B cell (primary cell): Measurements from ENCODE around the gene CNNM3.

ENCODE experiments used
- EZH2 ChIP-seq: IDR thresholded peaks from 2 replicates; pipeline ENCODE4 v1.6.1; 2012; ENCODE audit warnings: borderline replicate concordance, low read depth, mild to moderate bottlenecking, moderate library complexity, low read length; ENCODE audit not compliant: insufficient read depth, poor library complexity, severe bottlenecking
- TF ChIP-seq, protein P1 (sequence below): fragments of 200-600 bp; IDR thresholded peaks from one replicate; pipeline ENCODE4 v1.8.0; 2022; ENCODE audit warnings: antibody characterized with exemption, mild to moderate bottlenecking

DNA sequence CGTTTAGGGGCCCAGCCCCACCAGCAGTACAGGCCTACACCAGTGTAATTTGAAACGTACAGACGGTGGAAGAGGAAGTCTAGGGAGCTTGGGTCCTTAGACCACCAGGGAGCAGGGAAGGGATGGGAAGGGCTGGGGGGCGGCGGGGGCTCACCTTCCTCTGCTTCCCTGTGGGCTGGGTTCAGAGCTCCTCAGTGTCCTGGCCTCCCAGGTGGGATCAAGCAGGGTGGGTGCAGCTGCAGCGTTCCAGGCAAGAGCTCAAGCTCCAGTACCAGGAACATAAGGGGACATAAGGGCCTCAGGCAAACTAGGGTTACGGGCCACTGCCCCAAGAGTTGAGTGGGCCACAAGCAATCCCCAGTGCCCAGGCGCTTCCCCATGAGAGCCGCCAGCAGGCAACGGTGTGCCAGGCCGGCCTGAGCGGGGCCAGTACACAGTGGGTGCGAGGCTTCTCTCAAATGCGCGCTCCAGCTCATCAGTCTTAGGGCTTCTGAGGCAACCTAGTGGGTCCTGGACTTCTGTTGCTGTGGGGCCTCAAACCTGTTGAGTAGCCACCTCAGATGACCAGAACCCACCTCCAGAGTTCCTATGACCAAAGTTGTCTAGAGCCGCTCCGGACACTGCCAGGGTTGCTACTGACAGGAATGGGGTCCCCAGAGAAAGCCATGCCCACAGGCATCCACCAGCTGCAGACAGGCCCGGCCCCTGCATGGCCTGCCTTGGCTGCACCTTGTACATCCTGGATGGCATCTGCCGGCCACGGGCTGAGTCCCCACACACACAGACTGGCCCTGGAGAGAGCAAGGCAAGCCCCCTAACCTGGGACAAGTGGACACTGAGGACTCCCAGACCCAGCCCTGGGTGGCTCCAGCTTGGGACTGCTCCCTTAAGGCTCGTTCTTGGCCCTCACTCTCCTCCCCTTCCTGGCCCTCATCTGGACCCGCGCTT is 22.6 kb downstream of the CNNM3 start:
- no peak for TF ChIP-seq EZH2
- TF ChIP-seq, protein P1, sequence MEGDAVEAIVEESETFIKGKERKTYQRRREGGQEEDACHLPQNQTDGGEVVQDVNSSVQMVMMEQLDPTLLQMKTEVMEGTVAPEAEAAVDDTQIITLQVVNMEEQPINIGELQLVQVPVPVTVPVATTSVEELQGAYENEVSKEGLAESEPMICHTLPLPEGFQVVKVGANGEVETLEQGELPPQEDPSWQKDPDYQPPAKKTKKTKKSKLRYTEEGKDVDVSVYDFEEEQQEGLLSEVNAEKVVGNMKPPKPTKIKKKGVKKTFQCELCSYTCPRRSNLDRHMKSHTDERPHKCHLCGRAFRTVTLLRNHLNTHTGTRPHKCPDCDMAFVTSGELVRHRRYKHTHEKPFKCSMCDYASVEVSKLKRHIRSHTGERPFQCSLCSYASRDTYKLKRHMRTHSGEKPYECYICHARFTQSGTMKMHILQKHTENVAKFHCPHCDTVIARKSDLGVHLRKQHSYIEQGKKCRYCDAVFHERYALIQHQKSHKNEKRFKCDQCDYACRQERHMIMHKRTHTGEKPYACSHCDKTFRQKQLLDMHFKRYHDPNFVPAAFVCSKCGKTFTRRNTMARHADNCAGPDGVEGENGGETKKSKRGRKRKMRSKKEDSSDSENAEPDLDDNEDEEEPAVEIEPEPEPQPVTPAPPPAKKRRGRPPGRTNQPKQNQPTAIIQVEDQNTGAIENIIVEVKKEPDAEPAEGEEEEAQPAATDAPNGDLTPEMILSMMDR, result no peak
